GM19395 (cell line): ENCODE data around the gene KXD1.
A peak's percentile ranks its signal among the peaks of the same experiment; 100 is the strongest.
"Not testable (repeated sequence)": the region's sequence is repeated elsewhere in the genome, so short reads cannot be mapped to it uniquely, and the experiment has no call there.

Source experiments
- ATAC-seq: cut with Tn5 transposase; IDR thresholded peaks from one replicate; pipeline ENCODE4 v1.9.1; 2021; ENCODE audit warnings: mild to moderate bottlenecking, moderate library complexity; ENCODE audit not compliant: unreplicated experiment

The KXD1 gene

GRCh38 chr19:18576383-18576782, 18.7 kb downstream of the KXD1 start:
- no peak for ATAC-seq

- ATAC-seq = no peak
These were observed 19.8 kb downstream of the KXD1 start for GRCh38 chr19:18577365-18577914.

GRCh38 chr19:18580311-18580710, 22.6 kb downstream of the KXD1 start:
- no peak for ATAC-seq

GRCh38 chr19:18586306-18586705, 28.6 kb downstream of the KXD1 start:
- no peak for ATAC-seq

GRCh38 chr19:18587561-18587960, 29.9 kb downstream of the KXD1 start:
- no peak for ATAC-seq

GRCh38 chr19:18587962-18588610, 30.4 kb downstream of the KXD1 start:
- ATAC-seq = peak; percentile 6

GRCh38 chr19:18588611-18589379, 31.1 kb downstream of the KXD1 start, which contains the start of gene REX1BD:
TSS of gene REX1BD (plus strand) at chr19:18588798. CDS start at chr19:18588802, 4 bp downstream.
- peak; percentile 73 for ATAC-seq

GRCh38 chr19:18589380-18590272, 32.0 kb downstream of the KXD1 start:
- ATAC-seq = peak; percentile 41

- ATAC-seq = no peak
These were observed 32.9 kb downstream of the KXD1 start for GRCh38 chr19:18590273-18591272.

- ATAC-seq = no peak
These were observed 34.2 kb downstream of the KXD1 start for GRCh38 chr19:18591735-18592385.

GRCh38 chr19:18592732-18593131, 35.1 kb downstream of the KXD1 start:
- ATAC-seq = not testable (repeated sequence)

- ATAC-seq = no peak
These were observed 35.9 kb downstream of the KXD1 start for GRCh38 chr19:18593367-18594095.

GRCh38 chr19:18594096-18594823, 36.6 kb downstream of the KXD1 start:
- ATAC-seq = no peak

GRCh38 chr19:18594824-18595373, 37.2 kb downstream of the KXD1 start:
- ATAC-seq = no peak

- ATAC-seq = no peak
These were observed 37.8 kb downstream of the KXD1 start for GRCh38 chr19:18595475-18595874.

GRCh38 chr19:18596752-18597157, 39.1 kb downstream of the KXD1 start:
- ATAC-seq = no peak

- no peak for ATAC-seq
These were observed 40.4 kb downstream of the KXD1 start for GRCh38 chr19:18597809-18598660.
